Esophagus (tissue), 2 donors: Measurements from ENCODE around the gene SLC39A11. TPM values are rescaled to one million over a fixed set of nuclear protein-coding genes. Genes with fewer than 3 reads are reported as not detected.
"Not testable (repeated sequence)": the region's sequence is repeated elsewhere in the genome, so short reads cannot be mapped to it uniquely, and the experiment has no call there.

Source experiments
- H3K27ac ChIP-seq, 2 donors: one replicate each; pipeline ENCODE4 v1.5.1; 2013; ENCODE audit warnings: low read depth in 2 of 2, mild to moderate bottlenecking in 2 of 2, inconsistent platforms in 1 of 2, low read length in 1 of 2, moderate library complexity in 1 of 2
- H3K27me3 ChIP-seq, 2 donors: one replicate each; pipeline ENCODE4 v1.6.1; 2013; ENCODE audit warnings: low read length in 2 of 2, control low read depth in 1 of 2, mild to moderate bottlenecking in 1 of 2; ENCODE audit not compliant: insufficient read depth in 2 of 2, control insufficient read depth in 1 of 2
- H3K36me3 ChIP-seq, 2 donors: one replicate each; pipeline ENCODE4 v1.6.1; 2013; ENCODE audit warnings: low read length in 1 of 2; ENCODE audit not compliant: control insufficient read depth in 2 of 2, insufficient read depth in 2 of 2
- H3K4me1 ChIP-seq, 2 donors: one replicate each; pipeline ENCODE4 v1.6.1; 2013; ENCODE audit warnings: low read length in 1 of 2; ENCODE audit not compliant: control insufficient read depth in 2 of 2, insufficient read depth in 2 of 2
- H3K4me3 ChIP-seq, 2 donors: one replicate each; pipeline ENCODE4 v1.5.1; 2013; ENCODE audit warnings: low read length in 2 of 2, mild to moderate bottlenecking in 2 of 2, low read depth in 1 of 2, moderate library complexity in 1 of 2
- H3K9me3 ChIP-seq, 2 donors: one replicate each; pipeline ENCODE4 v1.6.1; 2013; ENCODE audit warnings: mild to moderate bottlenecking in 2 of 2, low read depth in 1 of 2, low read length in 1 of 2, moderate library complexity in 1 of 2; ENCODE audit not compliant: control insufficient read depth in 2 of 2, insufficient read depth in 1 of 2
- WGBS, 2 donors: extraction: QIAGEN DNeasy Blood & Tissue Kit; methylation state at CpG; one replicate each; pipeline ENCODE4 v1.1.7; 2013; 5-methylcytosine and 5-hydroxymethylcytosine counted together
- polyA plus RNA-seq, 2 donors: library from polyadenylated mRNA; stranded (reverse); fragments of 200-250 nt; gene quantifications; one replicate each; pipeline ENCODE4 v1.2.3, GENCODE V29; 2013
- donor health status: healthy with polysubstance abuse.
- donor health status: Bipolar disorder and iron deficiency.

The SLC39A11 gene
- polyA plus RNA-seq, 2 donors, result 10.6 to 11.7 TPM

DNA sequence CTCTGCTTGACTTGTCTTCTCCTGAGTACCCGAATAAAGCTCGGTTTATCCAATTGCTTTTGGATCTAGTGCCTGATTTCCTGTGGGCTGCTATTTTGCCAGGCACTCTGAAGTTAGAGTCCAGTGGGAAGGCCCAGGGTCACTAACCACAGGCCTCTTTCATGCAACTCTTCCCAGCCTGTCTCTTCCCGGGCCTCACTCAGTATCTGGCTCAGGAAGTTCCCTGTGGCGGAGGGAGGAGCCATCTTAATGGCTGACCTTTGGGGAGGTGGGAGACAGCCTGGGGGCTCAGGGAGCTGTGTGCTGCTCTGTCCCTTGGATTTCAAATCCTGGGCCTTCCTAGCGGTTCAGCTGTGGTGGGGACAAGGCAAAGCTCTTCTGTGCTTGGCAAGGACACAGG lies 328.5 kb downstream of the SLC39A11 start:
- no peaks in the 10 kb centered on the region for H3K9me3 ChIP-seq
- WGBS, 2 donors, result 75 to 89% methylated on average over 5 of the region's 5 CpGs

DNA sequence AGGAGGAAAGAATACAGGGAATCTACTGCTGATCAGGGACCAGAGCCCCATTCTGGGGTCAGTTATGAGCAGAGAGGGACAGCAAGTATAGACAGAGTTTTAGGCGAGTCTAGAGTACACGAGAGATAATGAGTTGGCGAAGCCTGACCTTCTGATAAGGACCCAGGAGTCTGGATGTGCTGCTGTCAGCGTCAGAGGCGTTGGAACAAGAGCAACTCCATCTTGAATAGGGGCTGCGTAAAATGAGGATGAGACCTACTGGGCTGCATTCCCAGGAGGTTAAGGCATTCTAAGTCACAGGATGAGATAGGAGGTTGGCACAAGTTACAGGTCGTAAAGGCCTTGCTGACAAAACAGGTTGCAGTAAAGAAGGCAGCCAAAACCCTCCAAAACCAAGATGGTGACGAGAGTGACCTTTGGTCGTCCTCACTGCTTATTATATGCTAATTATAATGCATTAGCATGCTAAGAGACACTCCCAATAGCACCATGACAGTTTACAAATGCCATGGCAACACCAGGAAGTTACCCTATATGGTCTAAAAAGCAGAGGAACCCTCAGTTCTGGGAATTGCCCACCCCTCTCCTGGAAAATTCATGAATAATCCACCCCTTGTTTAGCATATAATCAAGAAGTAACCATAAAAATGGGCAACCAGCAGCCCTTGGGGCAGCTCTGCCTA lies 330.5 kb downstream of the SLC39A11 start:
- not testable (repeated sequence) for H3K4me1 ChIP-seq, H3K4me3 ChIP-seq, H3K27me3 ChIP-seq, H3K27ac ChIP-seq, H3K36me3 ChIP-seq, H3K9me3 ChIP-seq
- 83 to 92% methylated on average over 9 of the region's 9 CpGs for WGBS, 2 donors

More for the DNA sequence above, 328.5 kb downstream of the SLC39A11 start:
- Histone ChIP-seq H3K4me1 (no peaks in the 10 kb centered on the region), H3K36me3 (no peaks in the 10 kb centered on the region), H3K4me3 (no peak overlapping the region), H3K27me3 (no peaks in the 10 kb centered on the region), H3K27ac (no peak overlapping the region)

DNA sequence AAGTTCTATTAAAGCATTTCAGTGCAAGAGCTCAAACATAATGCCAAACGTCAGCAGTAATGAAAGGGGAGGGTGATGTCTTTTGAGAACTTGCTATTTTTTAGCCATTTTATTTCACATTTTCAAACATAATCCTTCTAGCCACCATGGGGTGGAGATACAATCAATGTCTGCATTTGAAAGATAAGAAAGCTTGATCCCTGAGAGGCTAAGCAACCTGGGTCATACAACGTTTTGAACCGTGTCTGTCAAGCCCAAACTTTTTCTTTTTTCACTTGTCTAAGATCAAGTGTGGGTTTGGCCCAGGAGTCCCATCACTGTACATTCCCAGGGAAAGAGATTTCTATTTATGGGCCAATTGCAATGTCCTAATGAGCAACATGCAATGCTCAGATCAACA lies 331.1 kb downstream of the SLC39A11 start:
- Histone ChIP-seq H3K4me1 (no peaks in the 10 kb centered on the region), H3K36me3 (no peaks in the 10 kb centered on the region), H3K27me3 (no peaks in the 10 kb centered on the region), H3K4me3 (no peak overlapping the region), H3K9me3 (no peaks in the 10 kb centered on the region), H3K27ac (no peak overlapping the region)
- WGBS, 2 donors, result 76 to 82% methylated on average over 3 of the region's 3 CpGs

DNA sequence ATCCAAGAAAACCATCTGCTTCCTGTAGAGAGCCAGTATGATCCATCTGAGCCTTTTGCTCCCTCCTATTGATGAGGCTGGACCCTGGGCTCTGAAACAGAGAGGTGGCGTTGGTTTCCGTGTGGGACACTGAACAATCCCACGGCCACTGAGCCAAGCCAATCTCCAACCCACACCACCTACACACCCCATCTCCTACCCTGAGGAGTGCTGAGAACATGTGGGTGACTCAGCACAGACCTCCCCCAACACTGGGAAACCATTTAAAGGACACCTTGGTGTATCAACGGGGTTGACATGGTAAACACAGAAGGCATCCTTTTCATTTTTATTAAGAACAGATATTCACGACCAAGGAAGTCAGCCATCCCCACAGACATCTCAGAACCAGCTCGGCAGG lies 332.1 kb downstream of the SLC39A11 start:
- H3K36me3 ChIP-seq, result no peaks in the 10 kb centered on the region
- H3K9me3 ChIP-seq, result no peaks in the 10 kb centered on the region
- no peaks in the 10 kb centered on the region for H3K27me3 ChIP-seq
- no peak overlapping the region for H3K27ac ChIP-seq
- no peaks in the 10 kb centered on the region for H3K4me1 ChIP-seq
- 91 to 92% methylated on average over 6 of the region's 6 CpGs for WGBS, 2 donors
- no peak overlapping the region for H3K4me3 ChIP-seq

DNA sequence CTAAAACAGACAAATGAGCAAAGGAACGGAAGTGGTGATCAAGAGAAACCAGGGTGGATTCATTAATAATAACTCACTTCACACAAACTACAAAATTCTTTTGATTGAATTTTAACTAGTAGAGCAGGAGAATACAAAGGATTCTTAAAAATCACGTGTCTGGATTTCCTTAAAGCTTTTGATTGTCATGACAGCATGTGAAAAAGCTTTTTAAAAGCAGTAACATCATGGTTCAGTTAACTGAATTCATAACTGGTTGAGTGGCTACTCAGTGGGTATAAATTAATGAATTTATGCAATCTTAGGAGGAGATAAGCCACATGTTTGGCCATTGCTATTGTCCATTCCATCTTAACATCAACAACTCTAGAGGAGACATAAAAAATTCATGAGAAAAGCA lies 333.2 kb downstream of the SLC39A11 start:
- H3K27ac ChIP-seq, result no peak overlapping the region
- H3K27me3 ChIP-seq, result no peaks in the 10 kb centered on the region
- 72 to 76% methylated on average over 2 of the region's 2 CpGs for WGBS, 2 donors
- H3K36me3 ChIP-seq, result peaks cover 0 to 2% of the 10 kb centered on the region in 2 donors
- no peak overlapping the region for H3K4me3 ChIP-seq
- H3K9me3 ChIP-seq, result no peaks in the 10 kb centered on the region
- H3K4me1 ChIP-seq, result no peaks in the 10 kb centered on the region

DNA sequence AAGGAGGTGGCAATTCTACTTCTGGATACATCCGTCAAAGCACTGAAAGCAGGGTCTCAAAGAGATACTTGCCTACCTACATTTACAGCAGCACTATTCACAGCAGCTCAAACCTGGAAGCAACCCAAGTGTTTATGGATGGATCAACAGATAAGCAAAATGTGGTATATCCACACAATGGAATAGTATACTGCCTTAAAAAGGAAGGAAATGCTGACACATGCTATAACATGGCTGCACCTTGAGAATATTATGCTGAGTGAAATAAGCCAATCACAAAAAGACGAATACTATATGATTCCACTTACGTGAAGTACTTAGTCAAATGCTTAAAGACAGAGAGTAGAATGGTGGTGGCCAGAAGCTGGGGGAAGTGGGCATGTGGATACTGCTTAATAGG lies 336.2 kb downstream of the SLC39A11 start:
- no peaks in the 10 kb centered on the region for H3K27me3 ChIP-seq
- 96 to 97% methylated on average over 3 of the region's 3 CpGs for WGBS, 2 donors
- H3K4me1 ChIP-seq, result no peaks in the 10 kb centered on the region
- H3K27ac ChIP-seq, result no peak overlapping the region
- no peaks in the 10 kb centered on the region for H3K9me3 ChIP-seq
- H3K4me3 ChIP-seq, result no peak overlapping the region
- peaks cover 0 to 2% of the 10 kb centered on the region in 2 donors for H3K36me3 ChIP-seq

DNA sequence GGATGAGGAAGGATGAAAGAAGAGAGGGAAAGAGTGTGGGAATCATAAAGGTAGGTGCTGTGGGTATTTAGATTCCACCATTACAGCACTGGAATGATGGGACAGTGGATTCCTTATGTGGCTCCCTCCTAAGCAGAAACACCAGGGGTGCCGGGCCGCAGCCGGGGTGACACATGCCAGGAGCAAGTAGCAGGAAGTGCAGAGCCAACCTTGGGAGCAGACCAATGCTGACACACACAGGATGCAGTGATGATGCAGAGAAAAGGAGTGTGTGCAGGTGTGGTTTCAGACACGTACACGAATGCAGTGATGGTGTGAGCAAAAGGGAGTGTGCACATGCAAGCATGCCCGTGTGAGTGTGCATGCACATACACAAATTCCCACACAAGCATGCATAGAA lies 338.0 kb downstream of the SLC39A11 start:
- 82 to 92% methylated on average over 6 of the region's 6 CpGs for WGBS, 2 donors
- Histone ChIP-seq H3K4me3 (no peak overlapping the region), H3K4me1 (no peaks in the 10 kb centered on the region), H3K9me3 (no peaks in the 10 kb centered on the region), H3K36me3 (peaks cover 0 to 2% of the 10 kb centered on the region in 2 donors), H3K27ac (no peak overlapping the region), H3K27me3 (no peaks in the 10 kb centered on the region)

DNA sequence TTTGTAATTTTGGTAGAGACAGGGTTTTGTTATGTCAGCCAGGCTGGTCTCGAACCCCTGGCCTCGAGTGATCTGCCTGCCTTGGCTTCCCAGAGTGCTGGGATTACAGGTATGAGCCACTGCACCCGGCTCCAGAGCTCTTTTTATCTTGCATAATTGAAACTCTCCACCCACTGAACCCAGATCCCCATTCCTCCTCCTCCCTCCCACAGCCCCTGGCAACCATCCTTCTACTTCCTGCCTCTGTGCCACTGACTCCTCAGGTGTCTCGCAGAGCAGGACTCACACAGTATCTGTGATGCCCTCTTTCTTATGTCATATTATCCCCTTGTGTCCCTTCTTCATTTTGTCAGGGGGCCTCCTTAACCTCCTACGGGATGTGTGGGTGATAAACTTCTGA lies 340.7 kb downstream of the SLC39A11 start:
- H3K4me1 ChIP-seq, result no peaks in the 10 kb centered on the region
- peaks cover 0 to 2% of the 10 kb centered on the region in 2 donors for H3K36me3 ChIP-seq
- H3K4me3 ChIP-seq, result no peak overlapping the region
- no peaks in the 10 kb centered on the region for H3K27me3 ChIP-seq
- H3K27ac ChIP-seq, result no peak overlapping the region
- no peaks in the 10 kb centered on the region for H3K9me3 ChIP-seq
- WGBS, 2 donors, result 75 to 81% methylated on average over 5 of the region's 5 CpGs

DNA sequence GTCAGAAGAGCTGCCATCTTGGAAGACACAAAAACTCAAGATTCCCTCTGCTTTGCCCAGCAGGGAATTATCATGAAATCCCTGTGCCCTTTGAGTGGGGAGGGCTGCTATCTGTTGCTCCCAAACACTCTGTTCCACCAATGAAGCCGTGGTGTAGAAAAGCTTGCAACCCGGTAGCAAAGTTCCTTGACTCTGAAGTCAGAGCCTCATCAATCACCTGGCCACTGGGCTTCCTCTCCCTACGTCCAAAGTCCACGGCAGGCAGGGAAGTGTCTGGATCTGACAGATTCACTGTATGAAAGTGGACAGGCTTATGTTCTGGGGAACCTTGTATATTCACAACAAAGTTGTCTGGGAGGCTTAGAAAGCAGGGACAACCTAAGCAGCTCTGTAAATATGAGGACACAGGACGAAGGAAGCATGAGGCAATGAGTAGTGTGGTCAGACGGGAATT lies 343.3 kb downstream of the SLC39A11 start:
- WGBS, 2 donors, result 76 to 84% methylated on average over 6 of the region's 6 CpGs
- no peaks in the 10 kb centered on the region for H3K9me3 ChIP-seq
- H3K4me3 ChIP-seq, result no peak overlapping the region
- H3K4me1 ChIP-seq, result no peaks in the 10 kb centered on the region
- no peak overlapping the region for H3K27ac ChIP-seq
- H3K27me3 ChIP-seq, result no peaks in the 10 kb centered on the region
- H3K36me3 ChIP-seq, result peaks cover 0 to 3% of the 10 kb centered on the region in 2 donors

DNA sequence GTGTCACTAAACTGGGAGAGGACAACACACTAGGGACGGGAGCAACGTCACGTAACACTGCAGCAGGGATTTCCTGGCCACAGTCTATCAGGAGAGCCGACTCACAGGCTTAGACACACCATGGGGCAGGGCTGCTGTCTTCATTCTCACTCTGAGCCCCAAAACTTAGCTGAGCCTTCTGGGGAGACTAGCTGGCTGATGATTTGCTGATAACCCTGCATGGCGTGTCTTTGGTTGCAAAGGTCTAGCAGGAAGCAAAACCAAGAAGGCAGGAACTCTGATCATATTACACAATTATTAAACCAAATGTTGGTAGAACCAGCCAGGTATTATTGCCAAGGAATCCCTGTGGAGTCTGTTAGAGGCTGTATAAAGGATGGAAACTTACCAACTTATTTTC lies 345.0 kb downstream of the SLC39A11 start:
- Histone ChIP-seq H3K4me3 (no peak overlapping the region), H3K27me3 (no peaks in the 10 kb centered on the region), H3K4me1 (no peaks in the 10 kb centered on the region), H3K27ac (no peak overlapping the region), H3K36me3 (peaks cover 0 to 3% of the 10 kb centered on the region in 2 donors), H3K9me3 (no peaks in the 10 kb centered on the region)
- WGBS, 2 donors, result 86 to 96% methylated on average over 5 of the region's 5 CpGs
